PFSK-1 (cell line): ENCODE measurements around the gene CDK15.

Experiments
- FOXP2 ChIP-seq: optimal IDR thresholded peaks from 2 replicates; pipeline ENCODE3; 2011; ENCODE audit warnings: borderline replicate concordance, control low read depth, inconsistent platforms; ENCODE audit not compliant: insufficient read depth; ENCODE audit errors: extremely low read length, extremely low read depth
- POLR2AphosphoS5 ChIP-seq: IDR thresholded peaks from 2 replicates; pipeline ENCODE4 v1.6.1; 2012; ENCODE audit warnings: low read depth, mild to moderate bottlenecking, control low read depth, low read length, moderate library complexity
- SIN3A ChIP-seq: IDR thresholded peaks from 2 replicates; pipeline ENCODE4 v1.6.1; 2012; ENCODE audit warnings: mild to moderate bottlenecking, low read length, moderate library complexity, borderline replicate concordance; ENCODE audit not compliant: insufficient read depth
- TF ChIP-seq, protein P1 (sequence below), 2 experiments: IDR thresholded peaks; 2 replicates each; pipeline versions ENCODE4 v1.6.1 to v1.8.0; 2011 to 2012; ENCODE audit warnings: low read depth in 2 of 2, low read length in 2 of 2, control low read depth in 1 of 2, inconsistent platforms in 1 of 2, mild to moderate bottlenecking in 1 of 2, moderate library complexity in 1 of 2; ENCODE audit not compliant: insufficient read depth in 1 of 2

DNA sequence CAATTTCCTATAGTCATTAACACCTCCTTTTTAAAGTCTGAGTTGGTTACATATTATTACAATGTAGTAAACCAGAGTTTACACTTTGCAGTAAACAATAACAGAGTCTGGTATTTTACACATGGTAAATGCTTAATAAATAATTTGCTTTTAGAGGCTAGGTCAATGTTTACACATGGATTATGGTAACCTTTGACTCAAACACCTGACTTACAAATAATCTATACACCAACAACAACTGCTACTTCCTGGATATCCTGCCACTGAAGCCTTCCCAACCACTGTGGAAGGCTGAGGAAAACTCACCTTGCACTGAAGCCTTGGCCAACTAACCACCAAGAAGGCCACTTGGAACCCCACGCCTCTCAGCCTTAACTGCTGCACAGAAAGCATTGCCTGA lies 31.0 kb upstream of the CDK15 start:
- TF ChIP-seq, protein P1, sequence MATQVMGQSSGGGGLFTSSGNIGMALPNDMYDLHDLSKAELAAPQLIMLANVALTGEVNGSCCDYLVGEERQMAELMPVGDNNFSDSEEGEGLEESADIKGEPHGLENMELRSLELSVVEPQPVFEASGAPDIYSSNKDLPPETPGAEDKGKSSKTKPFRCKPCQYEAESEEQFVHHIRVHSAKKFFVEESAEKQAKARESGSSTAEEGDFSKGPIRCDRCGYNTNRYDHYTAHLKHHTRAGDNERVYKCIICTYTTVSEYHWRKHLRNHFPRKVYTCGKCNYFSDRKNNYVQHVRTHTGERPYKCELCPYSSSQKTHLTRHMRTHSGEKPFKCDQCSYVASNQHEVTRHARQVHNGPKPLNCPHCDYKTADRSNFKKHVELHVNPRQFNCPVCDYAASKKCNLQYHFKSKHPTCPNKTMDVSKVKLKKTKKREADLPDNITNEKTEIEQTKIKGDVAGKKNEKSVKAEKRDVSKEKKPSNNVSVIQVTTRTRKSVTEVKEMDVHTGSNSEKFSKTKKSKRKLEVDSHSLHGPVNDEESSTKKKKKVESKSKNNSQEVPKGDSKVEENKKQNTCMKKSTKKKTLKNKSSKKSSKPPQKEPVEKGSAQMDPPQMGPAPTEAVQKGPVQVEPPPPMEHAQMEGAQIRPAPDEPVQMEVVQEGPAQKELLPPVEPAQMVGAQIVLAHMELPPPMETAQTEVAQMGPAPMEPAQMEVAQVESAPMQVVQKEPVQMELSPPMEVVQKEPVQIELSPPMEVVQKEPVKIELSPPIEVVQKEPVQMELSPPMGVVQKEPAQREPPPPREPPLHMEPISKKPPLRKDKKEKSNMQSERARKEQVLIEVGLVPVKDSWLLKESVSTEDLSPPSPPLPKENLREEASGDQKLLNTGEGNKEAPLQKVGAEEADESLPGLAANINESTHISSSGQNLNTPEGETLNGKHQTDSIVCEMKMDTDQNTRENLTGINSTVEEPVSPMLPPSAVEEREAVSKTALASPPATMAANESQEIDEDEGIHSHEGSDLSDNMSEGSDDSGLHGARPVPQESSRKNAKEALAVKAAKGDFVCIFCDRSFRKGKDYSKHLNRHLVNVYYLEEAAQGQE (IDR thresholded peaks at IDR 0.05; ENCODE audit: insufficient read depth in 1 of 2, low read depth in 2 of 2, low read length in 2 of 2) = no peak
- no peak for TF ChIP-seq FOXP2
- no peak for TF ChIP-seq POLR2AphosphoS5
- no peak for TF ChIP-seq SIN3A
